HG03196 (cell line): ENCODE data around the gene FAM193B.

Source experiments
- ATAC-seq: cut with Tn5 transposase; IDR thresholded peaks from one replicate; pipeline ENCODE4 v1.9.1; 2021; ENCODE audit not compliant: unreplicated experiment

The FAM193B gene

DNA sequence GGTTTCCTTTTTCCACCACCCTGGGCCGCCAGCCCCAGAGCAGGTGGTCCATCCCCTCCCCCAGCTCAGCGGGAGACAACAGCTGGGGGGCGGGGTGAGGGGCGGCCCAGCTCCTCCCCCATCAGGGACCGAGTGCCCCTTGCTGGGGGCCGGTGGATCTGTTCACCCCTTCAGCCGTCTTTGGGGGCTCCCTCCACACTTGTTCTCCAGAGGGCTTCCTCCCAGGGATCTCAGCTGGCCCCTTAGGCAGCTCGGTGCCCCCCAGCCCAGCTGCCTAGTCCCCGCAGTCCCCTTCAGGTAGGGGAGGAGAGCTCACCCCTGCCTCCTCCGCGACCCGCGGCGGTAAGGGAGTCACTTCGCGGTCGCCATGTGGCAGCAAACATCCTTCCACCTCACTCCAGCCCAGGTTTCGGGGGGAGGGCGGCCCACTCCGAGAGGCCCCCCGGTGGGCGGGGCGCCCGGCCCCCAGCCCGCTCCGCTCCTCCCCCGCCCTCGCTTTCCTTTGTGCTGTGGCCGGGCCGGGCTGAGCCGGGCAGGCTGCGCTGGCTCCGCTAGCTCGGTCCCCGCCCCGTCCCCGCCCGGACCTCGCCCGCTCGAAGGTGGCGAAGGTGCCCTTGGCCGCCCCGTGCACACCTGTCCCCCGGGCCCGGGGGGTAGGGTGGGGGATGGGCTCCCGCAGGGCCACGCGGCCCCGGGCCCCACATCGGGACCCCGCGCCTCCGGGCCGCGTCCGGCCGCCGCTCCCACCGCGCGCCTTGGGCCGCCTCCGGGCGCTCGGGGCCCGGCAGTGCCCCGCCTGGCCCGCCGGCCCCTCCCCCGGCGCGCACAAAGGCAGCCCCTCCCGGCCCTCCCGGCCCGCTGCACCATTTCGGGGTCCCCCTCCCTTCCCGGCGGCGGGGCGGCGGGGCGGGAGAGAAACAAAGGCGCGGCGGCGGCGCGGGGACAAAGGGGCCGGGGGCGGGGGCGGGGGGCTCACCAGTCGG lies 81.6 kb downstream of the FAM193B start:
- ATAC-seq, result no peak

DNA sequence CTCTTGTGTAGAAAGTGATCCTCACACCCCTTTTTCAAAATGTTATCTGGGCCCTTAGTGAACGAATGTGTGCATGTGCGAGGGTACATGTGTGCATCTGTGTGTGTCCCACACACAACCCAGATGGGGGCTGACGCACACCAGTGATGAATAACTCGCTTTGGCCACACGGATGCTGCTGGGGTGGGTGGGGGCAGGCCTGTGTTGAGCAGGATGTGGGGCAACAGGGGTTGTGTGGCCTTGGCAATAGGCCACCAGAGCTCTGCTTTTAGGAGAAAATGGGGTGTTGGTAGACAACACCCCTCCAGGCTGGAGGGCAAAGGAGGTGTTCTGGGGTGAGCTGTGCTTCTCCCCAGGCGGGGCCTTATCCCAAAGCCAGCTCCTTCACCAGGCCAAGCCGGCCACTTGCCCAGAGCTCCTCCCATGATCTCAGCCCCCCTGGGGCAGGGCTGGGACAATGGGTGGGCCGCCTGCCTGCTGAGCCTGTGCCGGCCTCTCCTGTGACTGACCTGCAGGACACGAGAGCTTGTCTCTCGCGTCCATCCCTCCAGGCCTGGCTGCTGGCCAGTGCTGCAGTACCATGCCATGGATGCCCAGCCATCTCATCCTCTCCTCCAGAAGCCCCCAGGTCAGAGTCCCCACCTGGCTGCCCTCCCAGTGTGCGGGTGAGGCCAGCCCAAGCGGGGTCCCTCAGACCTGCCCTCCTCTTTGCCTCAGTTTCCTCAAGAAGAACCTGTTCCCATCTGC lies 82.6 kb downstream of the FAM193B start:
- ATAC-seq, result no peak

DNA sequence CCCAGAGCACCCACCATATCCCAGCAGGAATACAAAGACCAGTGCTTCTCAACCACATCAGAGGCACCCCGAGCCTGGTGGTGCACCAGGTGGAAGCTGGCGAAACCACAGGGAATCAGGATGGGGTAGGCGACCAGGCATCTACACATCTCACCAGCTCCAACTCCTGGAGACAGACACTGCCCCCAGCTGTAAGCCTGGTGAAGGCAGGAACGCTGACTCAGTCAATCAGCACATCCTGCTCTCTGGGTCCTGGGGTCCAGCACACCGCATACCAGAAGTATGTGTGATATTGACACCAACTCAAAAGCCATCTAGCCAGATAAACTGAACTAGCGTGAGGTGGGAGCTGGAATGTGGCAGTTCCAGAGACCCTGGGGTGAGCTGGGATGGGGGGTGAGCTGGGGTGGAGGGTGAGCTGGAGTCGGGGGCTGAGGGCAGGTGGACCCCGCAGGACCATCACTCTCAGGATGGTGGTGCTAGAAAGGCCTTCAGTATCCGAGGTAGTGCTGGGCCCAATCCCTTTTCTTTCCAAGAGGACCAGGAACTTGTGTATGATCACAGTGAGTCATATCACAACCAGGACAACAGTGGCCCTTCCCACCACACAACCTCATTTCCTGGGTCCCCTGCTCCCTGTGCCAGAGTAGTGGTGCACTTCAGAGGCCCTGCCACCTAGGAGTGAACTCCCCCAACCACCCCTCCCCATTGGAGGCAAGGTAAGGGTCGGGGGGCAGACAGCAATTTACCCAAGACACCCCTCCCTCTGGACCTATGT lies 83.4 kb downstream of the FAM193B start:
- no peak for ATAC-seq
